Midbrain (tissue), 1 donor: ENCODE data around the gene BTF3.
"Not testable (repeated sequence)": the region's sequence is repeated elsewhere in the genome, so short reads cannot be mapped to it uniquely, and the experiment has no call there.

ENCODE experiments used
- DNase-seq: peaks from one replicate; lab custom pipeline; 2025; lab: John Stamatoyannopoulos, UW

Gene BTF3

DNA sequence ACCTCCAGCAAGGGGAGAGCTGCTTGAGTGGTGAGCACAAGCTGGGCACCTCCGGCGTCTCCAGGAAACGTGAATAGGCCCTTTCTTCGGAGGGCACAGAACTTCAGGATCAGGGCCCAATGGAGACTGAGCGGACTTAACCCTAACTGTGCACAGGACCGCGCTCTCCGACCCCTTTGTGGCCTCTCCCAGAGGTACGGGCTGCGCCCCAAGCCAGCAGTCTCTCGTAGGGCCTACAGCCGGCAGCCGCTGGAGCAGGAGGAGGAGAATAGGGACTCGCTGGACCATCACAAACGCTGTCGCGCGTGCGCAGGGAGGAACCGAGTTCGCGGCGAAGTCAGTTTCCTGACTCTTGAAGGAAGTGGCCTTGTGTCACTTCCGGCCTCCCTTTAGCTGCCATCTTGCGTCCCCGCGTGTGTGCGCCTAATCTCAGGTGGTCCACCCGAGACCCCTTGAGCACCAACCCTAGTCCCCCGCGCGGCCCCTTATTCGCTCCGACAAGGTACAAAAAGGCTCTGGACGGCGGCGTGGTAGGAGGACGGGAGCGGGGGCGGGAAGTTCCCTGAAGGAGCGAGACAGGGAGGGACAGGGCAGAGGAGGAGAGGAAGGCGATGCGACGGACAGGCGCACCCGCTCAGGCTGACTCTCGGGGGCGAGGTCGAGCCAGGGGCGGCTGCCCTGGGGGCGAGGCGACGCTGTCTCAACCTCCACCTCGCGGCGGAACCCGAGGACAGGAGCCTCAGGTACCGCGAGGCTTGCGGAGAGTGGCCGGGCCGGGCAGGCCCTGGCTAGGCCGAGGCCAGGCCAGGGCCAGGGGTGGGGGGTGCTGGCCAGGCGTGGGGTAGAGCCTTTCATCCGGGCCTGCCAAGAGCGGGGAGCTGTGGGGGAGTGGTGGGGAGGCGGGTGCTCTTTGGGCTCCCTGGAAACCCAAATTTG lies at the start of gene BTF3:
TSS of gene BTF3 (plus strand) at position 386 of the 936 bp plus-strand sequence. CDS start at position 612, 226 bp downstream.
- peak; percentile 98 for DNase-seq

DNA sequence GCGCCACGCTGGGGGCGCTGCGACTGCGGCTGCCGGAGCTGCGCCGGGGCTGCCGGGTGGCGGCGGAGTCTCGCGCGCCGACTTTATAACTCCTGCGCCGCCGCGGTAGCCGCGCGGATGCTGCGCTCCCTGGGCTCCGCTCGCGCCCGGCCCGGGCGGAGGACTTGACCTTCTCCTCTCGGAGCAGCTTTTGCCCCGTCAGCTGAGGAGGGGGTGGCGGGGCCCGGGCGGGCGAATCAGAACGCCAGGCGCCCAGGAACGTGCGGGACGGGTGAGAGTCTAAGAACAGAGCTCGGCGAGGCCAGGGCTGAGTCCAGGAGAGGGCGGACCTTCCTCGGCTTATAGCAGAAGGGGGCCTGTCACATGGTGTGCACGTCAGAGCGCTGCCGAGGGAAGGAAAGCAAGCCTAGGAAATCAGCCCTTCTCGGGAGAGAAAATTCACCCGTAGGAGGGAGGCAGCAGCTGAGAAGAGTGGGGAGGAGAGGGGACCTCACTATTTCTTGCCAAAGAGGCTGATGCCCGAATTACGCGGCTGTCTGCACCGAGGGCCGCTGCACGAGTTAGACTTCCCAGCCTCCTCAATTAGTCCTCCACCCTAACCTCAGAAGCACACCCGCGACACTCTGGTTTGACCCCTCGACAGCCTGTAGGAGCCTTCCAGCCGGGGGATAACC lies 49.6 kb upstream of the BTF3 start, which contains the start of gene FOXD1:
TSS of gene FOXD1 (minus strand) at position 315 of the 674 bp plus-strand sequence. CDS start 415 bp downstream, outside the sequence.
- DNase-seq, result no peak

DNA sequence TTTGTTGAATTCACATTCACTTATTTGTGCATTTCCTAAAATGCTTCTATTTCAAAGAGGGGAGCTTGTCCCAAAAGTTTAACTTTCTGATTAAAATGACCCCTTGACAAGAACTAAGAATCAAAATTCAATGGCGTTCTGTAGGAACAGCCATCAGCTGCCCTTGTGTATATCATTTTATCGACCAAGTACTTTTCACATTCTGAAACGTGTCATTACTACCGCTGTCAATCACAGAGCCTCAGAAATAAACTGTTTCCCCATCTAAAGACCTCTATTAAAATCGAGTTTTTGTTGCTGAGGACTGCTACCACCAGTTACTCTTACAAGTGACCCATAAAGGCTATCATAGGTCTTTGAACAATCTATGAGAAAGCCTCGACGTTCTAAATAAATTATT lies 48.1 kb upstream of the BTF3 start:
- no peak for DNase-seq

DNA sequence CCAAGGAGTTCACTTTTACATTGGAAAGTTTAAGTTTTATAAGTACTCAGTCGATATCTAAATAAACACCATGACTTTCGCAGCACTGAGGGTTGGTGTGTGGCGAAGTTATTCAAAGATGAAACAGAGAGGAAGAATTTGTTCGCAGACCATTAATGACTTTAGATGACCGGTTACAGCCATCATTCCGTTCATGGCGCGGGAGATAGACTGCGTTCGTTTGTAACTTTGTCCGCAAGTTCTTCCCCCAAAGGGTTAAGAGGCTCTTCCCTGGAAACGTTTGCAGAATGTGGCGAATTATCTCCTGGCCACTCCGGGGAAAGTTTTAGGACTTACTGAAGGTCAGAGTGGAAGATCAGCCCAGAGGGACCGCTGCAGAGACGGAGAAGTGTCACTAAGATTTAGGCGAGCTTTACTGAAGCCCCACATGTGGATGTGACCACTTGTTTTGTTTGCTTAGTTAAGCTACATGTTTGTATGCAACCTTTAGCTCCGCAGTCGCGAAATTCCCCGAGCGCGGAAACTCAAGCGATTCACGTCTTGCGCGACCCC lies 47.5 kb upstream of the BTF3 start:
- no peak for DNase-seq

DNA sequence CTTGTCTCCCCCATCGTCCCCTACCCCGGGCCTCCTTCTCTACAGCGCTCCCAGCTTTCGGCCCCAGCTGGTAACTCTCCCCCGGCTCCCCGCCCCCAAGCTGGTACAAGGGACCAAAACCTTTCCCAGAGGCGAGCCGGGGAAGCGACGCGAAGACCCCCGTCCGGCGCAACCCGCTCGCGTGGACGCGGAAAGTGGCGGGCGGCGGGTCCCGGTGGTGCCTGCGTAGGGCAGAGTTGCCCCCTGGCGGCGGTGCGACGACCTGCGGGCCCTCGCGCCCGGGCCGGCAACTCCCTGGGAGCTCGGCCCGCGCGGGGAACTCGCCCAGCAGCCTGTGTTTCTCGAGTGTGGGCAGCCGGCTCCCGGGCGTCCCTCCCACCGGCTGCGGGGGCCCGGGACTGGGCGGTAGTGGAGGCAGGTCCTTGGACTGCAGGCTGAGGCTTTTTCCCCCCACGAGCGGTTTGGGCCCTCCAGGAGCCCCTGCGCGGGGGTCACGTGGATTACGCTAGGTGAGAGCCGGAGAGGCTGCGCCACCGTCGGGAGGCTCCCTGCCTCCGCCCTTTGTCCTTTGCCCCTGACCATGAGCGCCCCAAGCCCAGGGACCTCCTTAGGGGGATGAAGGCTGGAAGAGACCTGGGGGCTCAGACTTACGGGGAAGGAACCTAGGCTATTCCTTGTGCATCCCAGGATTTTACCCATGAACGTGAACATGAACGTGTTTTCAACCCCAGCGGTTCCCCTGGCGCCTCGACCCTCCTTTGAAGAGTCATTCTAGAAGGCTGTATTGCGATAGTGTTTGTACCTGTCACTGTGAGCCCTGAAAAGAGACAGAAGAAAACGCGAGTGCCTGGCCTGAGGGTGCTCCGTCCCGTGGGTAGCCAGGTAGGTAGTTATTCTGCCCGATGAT lies 46.8 kb upstream of the BTF3 start:
- DNase-seq, result peak; percentile 5

DNA sequence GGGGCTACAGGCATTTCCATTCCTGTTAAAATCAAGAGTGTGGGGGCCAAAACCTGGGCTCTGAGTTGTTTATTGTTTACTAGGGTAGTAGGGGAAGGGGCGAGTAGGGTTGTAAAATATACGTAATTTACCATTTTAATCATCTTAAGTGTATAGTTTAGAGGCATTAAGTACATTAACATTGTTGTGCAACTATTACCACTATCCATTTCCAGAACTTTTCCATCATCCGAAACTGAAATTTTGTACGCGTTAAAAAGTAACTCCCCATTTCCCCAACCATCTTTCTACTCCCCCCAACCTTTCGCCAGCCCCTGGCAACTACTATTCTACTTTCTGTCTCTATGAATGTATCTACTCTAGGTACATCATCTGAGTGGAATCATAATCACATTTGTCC lies 46.0 kb upstream of the BTF3 start:
- DNase-seq, result no peak

DNA sequence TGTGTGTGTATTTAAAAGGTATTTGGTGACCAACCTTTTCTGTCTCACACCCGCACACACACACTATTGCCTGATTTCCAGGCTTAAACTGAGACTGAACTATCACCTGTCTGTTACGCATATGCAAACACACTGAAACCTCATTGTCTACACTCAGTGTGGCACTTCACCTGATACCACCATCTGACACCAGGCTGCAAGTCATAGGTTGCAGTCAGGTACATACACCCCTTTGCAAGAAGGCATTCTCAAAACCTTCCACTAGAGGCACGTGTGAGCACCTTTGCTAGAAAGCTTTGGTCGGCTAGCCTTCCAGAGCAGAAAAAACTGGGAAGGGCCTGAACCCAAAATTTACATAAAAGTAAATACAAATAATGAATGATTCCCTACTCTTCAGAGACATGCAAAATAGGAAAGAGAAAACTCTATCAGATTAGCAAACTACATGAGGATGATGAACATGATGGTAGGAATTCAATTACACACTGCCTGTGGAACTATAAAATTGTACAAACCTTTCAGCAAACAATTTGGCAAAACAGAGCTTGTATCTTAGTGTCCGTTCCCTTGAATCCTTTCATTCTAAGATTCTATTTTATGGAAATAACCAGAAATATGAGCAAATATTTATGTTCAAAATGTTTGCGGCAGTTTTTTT lies 43.7 kb upstream of the BTF3 start:
- peak; percentile 1 for DNase-seq

DNA sequence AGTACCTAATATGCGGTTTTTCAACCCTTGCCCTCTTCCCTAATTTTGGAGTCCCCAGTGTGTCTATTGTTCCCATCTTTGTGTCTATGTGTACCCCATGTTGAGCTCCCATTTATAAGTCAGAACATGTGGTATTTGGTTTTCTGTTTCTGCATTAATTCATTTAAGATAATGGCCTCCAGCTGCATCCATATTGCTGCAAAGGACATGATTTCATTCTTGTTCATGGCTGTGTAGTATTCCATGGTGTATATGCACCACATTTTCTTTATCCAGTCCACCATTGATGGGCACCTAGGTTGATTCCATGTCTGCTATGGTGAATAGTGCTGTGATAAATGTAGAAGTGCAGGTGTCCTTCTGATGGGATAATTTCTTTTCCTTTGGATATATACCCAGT lies 41.8 kb upstream of the BTF3 start:
- DNase-seq, result not testable (repeated sequence)

DNA sequence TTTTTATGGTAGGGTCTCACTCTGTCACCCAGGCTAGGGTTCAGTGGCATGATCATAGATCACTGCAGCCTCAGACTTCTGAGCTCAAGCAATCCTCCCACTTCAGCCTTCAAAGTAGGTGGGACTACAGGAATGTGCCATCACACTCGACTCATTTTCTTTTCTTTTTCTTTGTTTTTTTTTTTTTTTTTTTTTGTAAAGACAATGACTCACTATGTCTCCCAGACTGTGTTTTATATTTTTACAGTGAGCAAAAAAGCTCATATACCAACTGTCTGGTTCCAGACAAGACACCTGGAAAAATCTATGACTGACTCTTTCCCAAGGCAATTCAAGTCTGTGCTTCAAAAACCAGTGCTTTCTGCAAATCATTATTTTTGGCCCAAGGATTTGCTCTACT lies 38.9 kb upstream of the BTF3 start:
- DNase-seq, result no peak

DNA sequence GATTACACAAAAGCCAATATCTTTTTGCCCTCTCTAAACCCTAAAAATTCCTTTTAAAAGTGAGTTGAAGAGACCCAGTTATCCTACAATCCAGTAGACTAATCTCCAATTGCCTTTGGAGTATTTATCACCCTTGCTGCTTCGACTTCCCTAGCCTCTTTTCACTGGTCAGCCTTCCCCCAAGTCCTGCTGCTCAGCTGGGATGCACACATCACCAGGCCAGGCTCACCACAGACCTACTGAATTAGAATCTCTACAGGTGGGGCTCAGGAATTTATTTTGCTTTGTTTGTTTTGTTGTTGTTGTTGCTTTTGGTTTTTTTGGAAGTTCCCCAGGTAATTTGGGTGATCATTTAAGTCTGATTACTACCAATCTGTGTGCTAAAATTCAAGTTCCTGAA lies 38.1 kb upstream of the BTF3 start:
- no peak for DNase-seq

DNA sequence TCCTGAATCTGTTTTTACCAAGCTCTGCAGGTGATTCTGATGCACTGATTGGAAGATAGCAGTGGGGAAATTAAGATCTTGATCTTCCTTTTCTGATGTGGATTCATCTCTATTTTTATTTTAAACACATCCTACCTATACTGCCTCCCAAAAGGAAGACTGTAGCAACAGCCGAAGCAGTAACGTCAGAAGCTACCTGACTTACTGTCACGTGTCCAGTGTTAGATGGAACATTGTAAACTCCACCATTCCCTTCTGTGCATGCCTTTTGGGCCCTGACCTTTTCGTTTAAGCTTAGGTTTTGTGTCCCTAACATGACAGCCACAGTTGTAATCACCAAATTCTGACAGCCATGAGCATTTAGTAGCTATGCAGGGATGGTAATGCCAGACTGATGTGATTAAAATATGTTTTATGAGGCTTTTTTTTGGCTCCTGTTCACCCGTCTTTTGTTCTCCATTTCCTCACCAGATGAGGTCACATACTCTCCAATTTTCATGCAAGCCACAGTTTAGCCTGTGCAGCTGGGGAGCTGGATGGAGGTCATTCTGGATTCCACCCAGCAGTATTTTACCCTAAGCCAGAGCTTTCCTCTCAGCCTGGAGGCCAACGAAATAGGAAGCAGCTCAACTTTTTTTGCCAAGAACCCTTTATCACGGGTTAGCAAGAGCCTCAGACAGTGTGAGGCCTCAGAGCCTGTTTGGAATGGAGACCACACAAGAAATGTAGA lies 34.1 kb upstream of the BTF3 start:
- DNase-seq, result peak; percentile 6

DNA sequence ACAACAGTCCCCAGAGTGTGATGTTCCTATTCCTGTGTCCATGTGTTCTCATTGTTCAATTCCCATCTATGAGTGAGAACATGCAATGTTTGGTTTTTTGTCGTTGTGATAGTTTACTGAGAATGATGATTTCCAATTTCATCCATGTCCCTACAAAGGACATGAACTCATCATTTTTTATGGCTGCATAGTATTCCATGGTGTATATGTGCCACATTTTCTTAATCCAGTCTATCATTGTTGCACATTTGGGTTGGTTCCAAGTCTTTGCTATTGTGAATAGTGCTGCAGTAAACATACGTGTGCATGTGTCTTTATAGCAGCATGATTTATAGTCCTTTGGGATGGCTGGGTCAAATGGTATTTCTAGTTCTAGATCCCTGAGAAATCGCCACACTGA lies 29.6 kb upstream of the BTF3 start:
- not testable (repeated sequence) for DNase-seq

DNA sequence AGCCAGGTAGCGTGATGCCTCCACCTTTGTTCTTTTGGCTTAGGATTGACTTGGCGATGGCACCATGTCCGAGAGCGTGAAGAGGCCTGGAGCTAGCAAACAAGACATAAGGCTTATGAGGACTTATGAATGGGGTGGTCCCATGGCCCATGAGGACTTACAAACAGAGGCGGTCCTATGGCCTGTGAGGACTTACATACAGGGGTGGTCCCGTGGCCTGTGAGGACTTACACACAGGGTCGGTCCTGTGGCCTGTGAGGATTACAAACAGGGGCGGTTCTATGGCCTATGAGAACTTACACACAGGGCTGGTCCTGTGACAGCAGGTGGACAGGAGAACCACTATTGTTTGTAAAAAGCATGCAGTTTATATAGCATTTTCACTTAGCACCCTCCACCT lies 28.4 kb upstream of the BTF3 start:
- DNase-seq, result no peak

DNA sequence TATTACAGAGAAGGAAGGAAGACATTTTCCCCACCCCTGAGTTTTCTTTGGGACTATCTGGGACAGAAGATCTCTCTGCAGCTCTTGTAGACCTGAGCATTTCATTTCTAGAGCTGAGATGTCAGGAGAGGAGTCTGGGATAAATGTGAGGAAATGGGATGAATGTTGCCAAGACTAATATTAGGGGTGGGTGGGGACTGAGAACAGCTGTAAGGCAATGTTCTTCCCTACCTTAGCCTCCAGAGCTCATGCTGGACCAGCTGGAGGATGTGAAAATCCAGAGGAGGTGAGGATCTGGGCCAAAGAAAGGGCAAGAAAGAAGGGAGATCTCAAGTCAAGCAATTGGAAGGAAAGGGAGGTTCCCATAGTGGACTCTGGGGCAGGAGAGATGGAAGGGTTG lies 26.6 kb upstream of the BTF3 start:
- no peak for DNase-seq

DNA sequence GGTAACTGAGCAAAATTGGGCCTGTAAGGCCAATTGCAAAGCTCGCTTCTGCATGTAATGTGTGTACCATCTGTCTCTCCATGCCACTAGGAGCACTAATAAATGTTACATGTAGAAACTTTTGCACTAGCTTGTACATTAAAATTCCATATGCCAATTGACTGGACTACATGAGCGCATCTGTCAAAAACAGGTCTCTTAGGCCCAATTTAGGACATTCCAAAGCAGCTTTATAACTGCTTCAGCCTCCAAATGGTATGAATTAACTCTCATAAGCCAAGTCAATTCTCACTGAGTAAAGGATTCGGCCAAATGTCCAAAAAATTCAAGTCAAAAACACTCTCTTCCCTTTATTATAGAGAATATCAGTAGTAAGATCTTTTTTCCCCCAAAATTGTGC lies 26.1 kb upstream of the BTF3 start:
- DNase-seq, result no peak

DNA sequence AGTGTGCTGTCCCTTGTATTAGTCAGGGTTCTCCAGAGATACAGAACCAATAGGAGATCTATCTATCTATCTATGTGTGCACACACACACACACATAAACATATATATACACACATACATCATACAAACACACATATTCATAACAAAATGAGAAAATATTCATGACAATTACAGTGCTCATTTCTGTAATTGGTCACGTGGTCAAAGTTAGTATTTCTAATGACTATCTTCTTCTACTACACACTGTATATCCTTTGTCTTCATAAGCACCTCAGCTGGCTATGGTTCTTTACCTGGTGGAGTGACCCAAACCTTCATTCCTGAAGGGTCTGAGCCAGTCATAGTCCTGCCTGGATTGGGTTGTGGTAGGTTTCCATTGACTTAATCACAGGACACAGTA lies 17.7 kb upstream of the BTF3 start:
- no peak for DNase-seq

DNA sequence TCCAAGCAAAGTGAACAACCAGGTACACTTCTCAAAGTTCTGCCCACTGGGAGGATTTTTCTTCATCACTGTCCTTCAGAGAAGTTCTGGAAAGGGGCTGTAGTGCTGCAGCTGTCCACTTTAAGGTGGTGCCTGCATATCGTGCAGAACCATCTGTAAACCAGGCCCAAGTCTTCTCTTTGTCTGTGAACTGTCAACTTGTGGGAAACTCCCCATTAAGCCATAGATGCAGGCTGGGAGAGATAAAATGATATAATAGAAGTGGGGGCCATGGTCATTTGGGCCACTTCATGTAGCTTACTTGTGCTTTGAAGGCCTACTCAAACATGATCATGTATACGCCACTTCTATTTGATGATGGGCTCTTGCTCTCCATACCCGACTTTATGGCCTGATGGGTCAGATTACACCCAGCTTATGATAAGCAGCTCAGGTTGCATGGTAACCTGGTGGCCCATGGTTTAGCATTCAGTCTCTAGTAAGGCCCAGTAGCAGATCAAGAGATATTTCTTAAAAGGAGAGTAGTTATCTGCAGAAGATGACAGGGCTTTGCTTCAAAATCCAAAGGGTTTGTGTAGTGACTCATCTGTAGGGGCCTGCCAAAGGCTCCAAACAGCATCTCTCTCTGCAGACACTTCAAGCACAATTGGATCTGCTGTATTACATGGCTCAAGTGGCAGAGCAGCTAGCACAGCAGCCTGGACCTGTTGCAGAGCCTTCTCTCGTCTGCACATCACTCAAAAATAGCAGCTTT lies 15.7 kb upstream of the BTF3 start:
- DNase-seq, result no peak

DNA sequence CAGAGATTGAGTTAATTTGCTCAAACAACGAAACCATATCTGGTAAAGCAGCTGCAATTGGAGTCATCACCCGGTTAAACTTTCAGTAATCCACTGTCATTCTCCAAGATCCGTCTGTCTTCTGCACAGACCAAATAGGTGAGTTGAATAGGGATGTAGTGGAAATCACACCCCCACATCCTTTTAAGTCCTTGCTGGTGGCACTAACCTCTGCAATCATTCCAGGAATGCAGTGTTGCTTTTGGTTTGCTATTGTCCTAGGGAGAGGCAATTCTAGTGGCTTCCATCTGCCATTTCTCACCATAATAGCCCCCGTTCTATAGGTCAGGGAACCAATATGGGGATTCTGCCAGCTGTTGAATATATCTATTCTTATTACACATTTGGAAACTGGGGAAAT lies 14.6 kb upstream of the BTF3 start:
- no peak for DNase-seq

DNA sequence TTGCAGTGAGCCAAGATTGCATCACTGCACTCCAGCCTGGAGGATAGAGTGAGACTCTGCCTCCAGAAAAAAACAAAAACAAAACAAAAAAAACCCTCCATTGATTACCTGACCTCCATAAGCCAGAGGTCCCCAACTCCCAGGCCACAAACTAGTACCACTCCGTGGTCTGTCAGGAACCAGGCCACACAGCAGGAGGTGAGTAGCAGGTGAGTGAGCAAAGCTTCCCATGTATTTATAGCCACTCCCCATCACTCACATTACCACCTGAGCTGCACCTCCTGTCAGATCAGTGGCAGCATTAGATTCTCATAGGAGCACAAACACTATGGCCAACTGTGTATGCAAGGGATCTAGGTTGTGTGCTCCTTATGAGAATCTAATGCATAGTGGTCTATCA lies 13.7 kb upstream of the BTF3 start:
- no peak for DNase-seq

DNA sequence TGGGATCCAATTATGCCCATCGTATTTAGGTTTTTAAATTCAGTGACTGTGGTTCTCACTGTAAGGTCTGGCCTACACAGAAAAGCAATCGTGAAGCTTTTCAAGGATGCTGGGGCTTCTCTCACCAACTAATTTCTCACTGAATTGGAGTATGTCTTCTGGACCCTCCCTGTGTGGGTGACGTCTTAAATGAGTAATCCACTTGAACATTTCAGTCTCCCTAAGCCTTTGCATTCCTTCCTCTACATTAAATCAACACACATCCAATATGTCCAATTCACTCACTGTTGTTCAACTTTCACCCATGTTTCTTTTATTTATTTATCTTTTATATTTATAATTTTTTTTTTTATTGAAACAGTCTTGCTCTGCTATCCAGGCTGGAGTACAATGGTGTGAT lies 12.5 kb upstream of the BTF3 start:
- DNase-seq, result no peak
